Measurements from ENCODE around the gene MEIS3.

- TF ChIP-seq EP300 (IDR thresholded peaks at IDR 0.05; ENCODE audit: borderline replicate concordance in 1 of 2, low read depth in 1 of 2, low read length in 1 of 2) (no peak), MEF2A (IDR thresholded peaks at IDR 0.05; ENCODE audit: borderline replicate concordance, low read depth) (no peak), REST (IDR thresholded peaks at IDR 0.05; ENCODE audit: low read depth, low read length) (no peak)
Observed at GRCh38 chr19:47446534-47447469, 27.5 kb upstream of the MEIS3 start.

Measured in SK-N-SH (cell line).